Spleen (tissue), 11 donors: ENCODE results near the gene BNIP3. TPM values are rescaled to one million over a fixed set of nuclear protein-coding genes. Genes with fewer than 3 reads are reported as not detected.

Experiments used
- DNase-seq: peaks from one replicate; pipeline ENCODE4 v3.0.0-alpha.2; 2020
- H3K27ac ChIP-seq, 8 donors: fragments of 200-600 bp; sonication (generic) in 7 of 8; 1 replicate in 4 of 8; 2 replicates in 4 of 8; pipeline versions ENCODE4 v1.5.0 to v1.8.0; 2016 to 2021; ENCODE audit warnings: inconsistent platforms in 4 of 8, mild to moderate bottlenecking in 4 of 8, moderate library complexity in 1 of 8
- H3K27me3 ChIP-seq, 7 donors: fragments of 200-600 bp; sonication (generic) in 6 of 7; replicated peaks in 1 of 7; 1 replicate in 4 of 7; 2 replicates in 3 of 7; pipeline versions ENCODE4 v1.5.0 to v1.8.0; 2016 to 2021; ENCODE audit warnings: inconsistent platforms in 3 of 7, mild to moderate bottlenecking in 1 of 7
- H3K36me3 ChIP-seq, 6 donors: fragments of 200-600 bp; sonication (generic) in 5 of 6; 1 replicate in 4 of 6; 2 replicates in 2 of 6; pipeline versions ENCODE4 v1.5.0 to v1.8.0; 2016 to 2021; ENCODE audit warnings: inconsistent platforms in 2 of 6
- H3K4me1 ChIP-seq, 6 donors: fragments of 200-600 bp; sonication (generic) in 5 of 6; 1 replicate in 3 of 6; 2 replicates in 3 of 6; pipeline versions ENCODE4 v1.5.0 to v1.8.0; 2016 to 2021; ENCODE audit warnings: inconsistent platforms in 3 of 6
- H3K4me3 ChIP-seq, 8 donors: fragments of 200-600 bp; sonication (generic) in 7 of 8; 1 replicate in 4 of 8; 2 replicates in 4 of 8; pipeline versions ENCODE4 v1.5.0 to v1.8.0; 2016 to 2021; ENCODE audit warnings: inconsistent platforms in 4 of 8, mild to moderate bottlenecking in 4 of 8, moderate library complexity in 2 of 8
- H3K9me3 ChIP-seq, 8 donors: fragments of 200-600 bp; sonication (generic) in 7 of 8; 1 replicate in 4 of 8; 2 replicates in 4 of 8; pipeline versions ENCODE4 v1.5.0 to v1.8.0; 2016 to 2021; ENCODE audit warnings: inconsistent platforms in 4 of 8
- POLR2A ChIP-seq, 3 donors: fragments of 450-650 bp; IDR thresholded peaks; one replicate each; pipeline ENCODE4 v1.5.1; 2017; ENCODE audit warnings: antibody characterized with exemption in 3 of 3, mild to moderate bottlenecking in 1 of 3
- POLR2AphosphoS5 ChIP-seq, 3 donors: sonication (generic); formaldehyde crosslinking; IDR thresholded peaks; one replicate each; pipeline ENCODE4 v1.5.1; 2017; ENCODE audit warnings: antibody characterized with exemption in 3 of 3
- WGBS, 5 donors: extraction: QIAGEN DNeasy Blood & Tissue Kit in 3 of 5; methylation state at CpG; one replicate each; pipeline versions ENCODE4 v1.1.5 to v1.1.7; 2013 to 2018; 5-methylcytosine and 5-hydroxymethylcytosine counted together
- intact Hi-C: fragments of 100-400 bp; cut with DNase I; formaldehyde crosslinking; loops from one replicate; pipeline ENCODE4 v1.15.0; 2023; ENCODE audit warnings: low total_unique reads
- polyA plus RNA-seq, 3 donors: library from polyadenylated mRNA; stranded (reverse); fragments of 200-250 nt; gene quantifications; one replicate each; pipeline ENCODE4 v1.2.1, GENCODE V29; 2013
- total RNA-seq, 7 donors: library from RNA; depleted of rRNA in 3 of 7; stranded (reverse); fragments of >200 nt in 3 of 7; fragmentation: NEBNext Ultra II Directional in 4 of 7; extraction: Animal tissue kit (Norgen Biotek cat#: 25700) in 4 of 7; gene quantifications; one replicate each; pipeline versions ENCODE4 v1.1.0 to v1.2.1, GENCODE V29; 2016 to 2021
- TF ChIP-seq, protein P1 (sequence below), 11 experiments: fragments of 200-600 bp in 7 of 11; fragments of 450-650 bp in 4 of 11; sonication (generic) in 4 of 11; IDR thresholded peaks in 8 of 11; conservative IDR thresholded peaks in 3 of 11; 1 replicate in 7 of 11; 2 replicates in 4 of 11; pipeline versions ENCODE4 v1.4.0 to v1.8.0; 2016 to 2021; ENCODE audit warnings: antibody characterized with exemption in 11 of 11, inconsistent platforms in 4 of 11, mild to moderate bottlenecking in 1 of 11
- donor health status: healthy with polysubstance abuse.
- donor health status: DM: no; HTN: no; CAD: no; lungs with moderate emphysema.
- donor health status: DM: no; HTN: no; CAD: no.
- donor health status: Bipolar disorder and iron deficiency.
- donor health status: healthy.
- donor health status: DM: no; HTN: no; CAD: no.
- donor health status: DM: yes; HTN: yes; CAD: no.

BNIP3 gene
- total and polyA plus RNA-seq, 10 donors: 4.2 to 42.6 (median 16.6) TPM

DNA sequence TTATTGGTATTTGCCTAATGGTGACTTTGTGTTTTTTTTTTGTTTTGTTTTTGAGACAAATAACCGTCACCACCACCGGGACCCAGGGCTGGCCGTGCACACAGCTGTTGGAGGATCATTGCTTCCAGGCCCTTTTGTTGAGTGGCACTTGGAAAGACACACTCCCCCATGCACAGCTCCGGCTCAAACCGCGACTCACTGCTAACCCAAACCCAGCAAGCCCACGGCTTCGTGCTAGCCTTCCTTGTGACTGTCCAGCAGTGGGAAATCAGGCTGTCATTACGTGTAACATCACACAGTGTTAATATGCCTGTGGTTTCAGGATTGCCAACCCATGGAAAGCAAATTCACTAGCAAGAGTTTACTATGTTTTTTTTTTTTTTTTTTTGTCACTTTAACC is 17.4 kb downstream of the BNIP3 start:
- 85 to 89% (median 87%) methylated on average over 9 of the region's 9 CpGs for WGBS, 5 donors
- peaks cover 0 to 75% (median 27%) of the 10 kb centered on the region in 6 donors for H3K36me3 ChIP-seq
- DNase-seq: peak; percentile 65
- intact Hi-C loops: no loop called here
- TF ChIP-seq POLR2A (IDR thresholded peaks at IDR 0.05): no peak
- peak in 1 of 3 donors; percentile 6 for TF ChIP-seq POLR2AphosphoS5 (IDR thresholded peaks at IDR 0.05)
- TF ChIP-seq, protein P1, sequence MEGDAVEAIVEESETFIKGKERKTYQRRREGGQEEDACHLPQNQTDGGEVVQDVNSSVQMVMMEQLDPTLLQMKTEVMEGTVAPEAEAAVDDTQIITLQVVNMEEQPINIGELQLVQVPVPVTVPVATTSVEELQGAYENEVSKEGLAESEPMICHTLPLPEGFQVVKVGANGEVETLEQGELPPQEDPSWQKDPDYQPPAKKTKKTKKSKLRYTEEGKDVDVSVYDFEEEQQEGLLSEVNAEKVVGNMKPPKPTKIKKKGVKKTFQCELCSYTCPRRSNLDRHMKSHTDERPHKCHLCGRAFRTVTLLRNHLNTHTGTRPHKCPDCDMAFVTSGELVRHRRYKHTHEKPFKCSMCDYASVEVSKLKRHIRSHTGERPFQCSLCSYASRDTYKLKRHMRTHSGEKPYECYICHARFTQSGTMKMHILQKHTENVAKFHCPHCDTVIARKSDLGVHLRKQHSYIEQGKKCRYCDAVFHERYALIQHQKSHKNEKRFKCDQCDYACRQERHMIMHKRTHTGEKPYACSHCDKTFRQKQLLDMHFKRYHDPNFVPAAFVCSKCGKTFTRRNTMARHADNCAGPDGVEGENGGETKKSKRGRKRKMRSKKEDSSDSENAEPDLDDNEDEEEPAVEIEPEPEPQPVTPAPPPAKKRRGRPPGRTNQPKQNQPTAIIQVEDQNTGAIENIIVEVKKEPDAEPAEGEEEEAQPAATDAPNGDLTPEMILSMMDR (IDR thresholded peaks at IDR 0.05 in 8 of 11, conservative IDR thresholded peaks at IDR 0.05 in 3 of 11): no peak
- H3K9me3 ChIP-seq: no peaks in the 10 kb centered on the region
- H3K27ac ChIP-seq: no peak overlapping the region
- no peaks in the 10 kb centered on the region for H3K27me3 ChIP-seq
- peaks cover 0 to 13% (median 3%) of the 10 kb centered on the region in 6 donors for H3K4me1 ChIP-seq
- no peak overlapping the region for H3K4me3 ChIP-seq

DNA sequence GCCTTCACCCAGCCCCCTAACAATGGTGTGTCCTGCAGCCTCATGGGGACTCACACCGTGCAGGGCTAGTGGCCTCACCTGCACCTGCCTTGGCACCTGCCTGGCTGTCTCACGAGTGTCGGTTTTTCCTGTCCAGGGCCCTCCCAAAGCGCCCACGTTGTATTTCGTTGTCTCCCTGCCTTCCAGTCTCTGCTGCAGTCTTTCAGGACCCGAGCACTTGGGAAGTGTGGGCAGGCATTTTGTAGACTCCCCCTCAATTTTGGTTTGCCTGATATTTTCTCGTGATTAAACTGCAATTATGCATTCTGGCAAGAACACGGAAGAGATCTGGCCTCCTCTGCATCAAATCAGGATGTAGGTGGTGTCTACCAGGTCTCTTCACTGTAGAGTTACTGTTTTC is 17.9 kb downstream of the BNIP3 start:
- TF ChIP-seq POLR2AphosphoS5 (IDR thresholded peaks at IDR 0.05): no peak
- TF ChIP-seq POLR2A (IDR thresholded peaks at IDR 0.05): no peak
- TF ChIP-seq, protein P1 (IDR thresholded peaks at IDR 0.05 in 8 of 11, conservative IDR thresholded peaks at IDR 0.05 in 3 of 11): no peak
- intact Hi-C loops: no loop called here
- peak; percentile 47 for DNase-seq
- Histone ChIP-seq H3K4me1 (peaks cover 0 to 13% (median 3%) of the 10 kb centered on the region in 6 donors), H3K27me3 (no peaks in the 10 kb centered on the region), H3K36me3 (peaks cover 0 to 75% (median 22%) of the 10 kb centered on the region in 6 donors), H3K9me3 (no peaks in the 10 kb centered on the region), H3K4me3 (no peak overlapping the region), H3K27ac (no peak overlapping the region)
- 78 to 88% (median 84%) methylated on average over 9 of the region's 9 CpGs for WGBS, 5 donors

DNA sequence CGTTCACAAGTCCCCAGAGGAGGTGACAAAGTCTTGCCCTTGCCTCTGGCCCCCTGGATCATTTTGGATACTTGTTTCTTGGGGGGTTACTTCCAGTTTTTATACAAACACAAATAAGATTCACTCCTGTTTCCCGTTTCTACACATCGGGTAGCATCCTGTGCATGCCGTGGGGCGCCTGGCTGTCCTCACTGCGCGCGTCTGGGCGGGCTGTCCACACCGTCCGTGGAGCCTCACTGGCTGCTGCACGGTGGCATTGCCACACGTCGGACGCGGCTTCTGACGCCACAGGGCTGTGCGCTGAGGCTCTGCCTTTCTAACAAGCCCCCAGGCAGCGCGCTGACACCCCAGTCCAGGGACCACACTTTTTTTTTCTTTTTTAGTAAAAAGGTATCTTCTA is 18.4 kb downstream of the BNIP3 start:
- Histone ChIP-seq H3K4me3 (no peak overlapping the region), H3K27ac (no peak overlapping the region), H3K9me3 (no peaks in the 10 kb centered on the region), H3K36me3 (peaks cover 0 to 74% (median 20%) of the 10 kb centered on the region in 6 donors), H3K27me3 (no peaks in the 10 kb centered on the region), H3K4me1 (peaks cover 0 to 13% (median 3%) of the 10 kb centered on the region in 6 donors)
- TF ChIP-seq POLR2AphosphoS5 (IDR thresholded peaks at IDR 0.05) (peak in 1 of 3 donors; percentile 56), POLR2A (IDR thresholded peaks at IDR 0.05) (no peak)
- 90 to 94% (median 91%) methylated on average over 20 of the region's 20 CpGs for WGBS, 5 donors
- DNase-seq: peak; percentile 73
- intact Hi-C loops: no loop called here

DNA sequence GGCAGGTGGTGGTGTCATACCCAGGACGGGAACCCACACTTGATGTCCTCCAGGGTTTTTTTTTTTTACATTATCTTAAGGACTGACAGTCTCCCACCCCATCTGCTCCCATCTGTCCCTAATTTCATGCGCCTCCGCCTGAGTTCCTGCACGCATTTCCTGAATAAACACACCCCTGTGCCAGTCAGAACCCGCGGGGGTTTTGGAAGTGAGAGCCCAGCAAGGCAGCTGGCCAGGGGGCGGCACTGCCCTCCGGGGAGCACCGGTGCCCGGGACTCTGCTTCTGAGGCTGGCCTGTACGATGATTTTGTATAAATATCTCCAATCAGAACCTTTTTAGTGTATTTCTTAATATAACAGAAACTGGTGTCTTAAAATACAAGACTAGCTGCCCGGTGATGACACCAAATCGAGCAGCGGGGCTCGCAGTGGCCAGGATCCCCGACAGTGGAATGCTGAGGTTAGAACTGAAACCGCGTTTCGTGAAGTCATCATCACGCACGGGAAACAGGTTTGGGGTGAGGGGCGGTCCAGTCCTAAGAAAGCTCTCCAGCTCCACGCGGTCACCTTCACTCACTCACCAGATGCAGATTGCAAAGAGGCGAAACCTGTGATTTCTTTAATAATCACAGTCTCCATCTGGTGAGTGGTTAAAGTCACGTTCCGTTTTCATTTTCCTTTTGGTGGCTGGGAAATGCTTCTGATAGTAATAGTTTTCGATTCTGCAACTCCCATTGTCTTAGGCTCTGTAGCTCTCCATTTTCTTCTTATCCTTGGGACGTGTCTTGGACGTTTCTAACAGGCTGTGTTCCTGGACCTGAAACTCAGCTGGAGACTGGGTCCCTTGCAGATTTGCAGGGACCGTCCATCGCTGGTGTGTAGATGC is 19.7 kb downstream of the BNIP3 start:
- H3K27me3 ChIP-seq: no peaks in the 10 kb centered on the region
- no peak overlapping the region for H3K4me3 ChIP-seq
- H3K9me3 ChIP-seq: no peaks in the 10 kb centered on the region
- peaks cover 0 to 13% (median 3%) of the 10 kb centered on the region in 6 donors for H3K4me1 ChIP-seq
- peak; percentile 65 for DNase-seq
- peaks cover 0 to 78% (median 18%) of the 10 kb centered on the region in 6 donors for H3K36me3 ChIP-seq
- intact Hi-C loops: no loop called here
- H3K27ac ChIP-seq: no peak overlapping the region
- TF ChIP-seq, protein P1 (IDR thresholded peaks at IDR 0.05 in 8 of 11, conservative IDR thresholded peaks at IDR 0.05 in 3 of 11): no peak
- TF ChIP-seq POLR2AphosphoS5 (IDR thresholded peaks at IDR 0.05): no peak
- no peak for TF ChIP-seq POLR2A (IDR thresholded peaks at IDR 0.05)
- WGBS, 5 donors: 87 to 91% (median 87%) methylated on average over 32 of the region's 32 CpGs
